Thymus (tissue), 11 donors: Measurements from ENCODE around the gene IPO4. TPM values are rescaled to one million over a fixed set of nuclear protein-coding genes. Genes with fewer than 3 reads are reported as not detected.

Source experiments
- DNase-seq, 9 donors: peaks; one replicate each; pipeline ENCODE4 v3.0.0-alpha.2; 2013; ENCODE audit warnings: low spot score in 9 of 9, low read depth in 6 of 9, missing footprints in 1 of 9
- H3K27ac ChIP-seq, 2 donors: one replicate each; pipeline ENCODE4 v1.5.1; 2013; ENCODE audit warnings: control low read depth in 1 of 2, low read depth in 1 of 2, low read length in 1 of 2, mild to moderate bottlenecking in 1 of 2, moderate library complexity in 1 of 2
- H3K27me3 ChIP-seq, 2 donors: one replicate each; pipeline ENCODE4 v1.5.1; 2013; ENCODE audit warnings: low read length in 1 of 2; ENCODE audit not compliant: control insufficient read depth in 2 of 2, insufficient read depth in 1 of 2
- H3K36me3 ChIP-seq, 2 donors: one replicate each; pipeline ENCODE4 v1.5.1; 2013; ENCODE audit warnings: low read length in 1 of 2, mild to moderate bottlenecking in 1 of 2, moderate library complexity in 1 of 2; ENCODE audit not compliant: control insufficient read depth in 2 of 2, insufficient read depth in 2 of 2
- H3K4me1 ChIP-seq, 2 donors: one replicate each; pipeline ENCODE4 v1.5.1; 2013; ENCODE audit warnings: low read length in 2 of 2; ENCODE audit not compliant: control insufficient read depth in 2 of 2, insufficient read depth in 2 of 2
- H3K4me3 ChIP-seq, 2 donors: one replicate each; pipeline ENCODE4 v1.5.1; 2013; ENCODE audit warnings: low read length in 2 of 2, control low read depth in 1 of 2, mild to moderate bottlenecking in 1 of 2
- H3K9me3 ChIP-seq, 2 donors: one replicate each; pipeline ENCODE4 v1.5.1; 2013; ENCODE audit warnings: low read length in 1 of 2, mild to moderate bottlenecking in 1 of 2; ENCODE audit not compliant: control insufficient read depth in 2 of 2, insufficient read depth in 1 of 2
- WGBS: extraction: QIAGEN DNeasy Blood & Tissue Kit; methylation state at CpG from one replicate; pipeline ENCODE4 v1.1.7; 2013; 5-methylcytosine and 5-hydroxymethylcytosine counted together
- polyA plus RNA-seq: library from polyadenylated mRNA; stranded (reverse); fragments of 200-250 nt; gene quantifications from one replicate; pipeline ENCODE4 v1.2.3, GENCODE V29; 2013
- total RNA-seq: library from RNA; stranded (reverse); fragments of 120-200 nt; gene quantifications from one replicate; pipeline ENCODE4 v1.2.4, GENCODE V29; 2013
- donor health status: healthy.

Gene IPO4
- total and polyA plus RNA-seq, 2 donors = 12.1 to 19.3 TPM

- Histone ChIP-seq H3K36me3 (peaks cover 14 to 27% of the 10 kb centered on the region in 2 donors), H3K9me3 (no peaks in the 10 kb centered on the region), H3K27ac (peak overlapping the region; percentile 94 to 98), H3K4me1 (peaks cover 17 to 25% of the 10 kb centered on the region in 2 donors), H3K27me3 (no peaks in the 10 kb centered on the region), H3K4me3 (peak overlapping the region; percentile 94 to 98)
- peak in 3 of 9 donors; percentile 14 to 46 (median 28) for DNase-seq
- WGBS = 38% methylated on average over 33 of the region's 33 CpGs
Measured at GRCh38 chr14:24196071-24197055, 7.7 kb upstream of the IPO4 start.

- H3K27ac ChIP-seq = peak within 1 kb of the TSS; percentile 94 to 98
- H3K4me1 ChIP-seq = peaks cover 17 to 25% of the 10 kb centered on the region in 2 donors
- no peaks in the 10 kb centered on the region for H3K27me3 ChIP-seq
- H3K4me3 ChIP-seq = peak within 1 kb of the TSS; percentile 94 to 98
- WGBS = under 1% methylated on average over 89 of the region's 89 CpGs
- DNase-seq = peak; percentile 67 to 95 (median 83)
- H3K36me3 ChIP-seq = peaks cover 14 to 30% of the 10 kb centered on the region in 2 donors
- H3K9me3 ChIP-seq = no peaks in the 10 kb centered on the region
Measured at GRCh38 chr14:24195186-24196070, 6.8 kb upstream of the IPO4 start, which contains the start of gene TM9SF1. Gene TM9SF1, minus strand, starts transcription at chr14:24195441. Its CDS starts 422 bp downstream, at chr14:24195019.

GRCh38 chr14:24194873-24195185, 6.2 kb upstream of the IPO4 start:
- Histone ChIP-seq H3K9me3 (no peaks in the 10 kb centered on the region), H3K4me3 (peak overlapping the region; percentile 94 to 98), H3K27ac (peak overlapping the region; percentile 94 to 98), H3K27me3 (no peaks in the 10 kb centered on the region), H3K4me1 (peaks cover 17 to 25% of the 10 kb centered on the region in 2 donors), H3K36me3 (peaks cover 14 to 34% of the 10 kb centered on the region in 2 donors)
- 68% methylated on average over 8 of the region's 8 CpGs for WGBS
- DNase-seq = no peak

GRCh38 chr14:24194186-24194872, 5.7 kb upstream of the IPO4 start:
- H3K27ac ChIP-seq = peak overlapping the region in 1 of 2 donors; percentile 94
- H3K36me3 ChIP-seq = peaks cover 14 to 36% of the 10 kb centered on the region in 2 donors
- peak overlapping the region; percentile 94 to 98 for H3K4me3 ChIP-seq
- H3K4me1 ChIP-seq = peaks cover 17 to 27% of the 10 kb centered on the region in 2 donors
- H3K27me3 ChIP-seq = no peaks in the 10 kb centered on the region
- no peak for DNase-seq
- H3K9me3 ChIP-seq = no peaks in the 10 kb centered on the region
- 95% methylated on average over 7 of the region's 7 CpGs for WGBS

GRCh38 chr14:24192933-24193332, 4.3 kb upstream of the IPO4 start:
- H3K36me3 ChIP-seq = peaks cover 14 to 33% of the 10 kb centered on the region in 2 donors
- H3K9me3 ChIP-seq = no peaks in the 10 kb centered on the region
- WGBS = 93% methylated on average over 15 of the region's 15 CpGs
- no peak for DNase-seq
- peaks cover 21 to 40% of the 10 kb centered on the region in 2 donors for H3K4me1 ChIP-seq
- no peaks in the 10 kb centered on the region for H3K27me3 ChIP-seq
- H3K4me3 ChIP-seq = no peak overlapping the region
- no peak overlapping the region for H3K27ac ChIP-seq

- no peaks in the 10 kb centered on the region for H3K27me3 ChIP-seq
- H3K4me3 ChIP-seq = no peak overlapping the region
- H3K36me3 ChIP-seq = peaks cover 20 to 48% of the 10 kb centered on the region in 2 donors
- H3K4me1 ChIP-seq = peaks cover 20 to 32% of the 10 kb centered on the region in 2 donors
- H3K27ac ChIP-seq = no peak overlapping the region
- DNase-seq = no peak
- WGBS = 97% methylated on average over 10 of the region's 10 CpGs
- H3K9me3 ChIP-seq = no peaks in the 10 kb centered on the region
Measured at GRCh38 chr14:24190416-24190815, 1.8 kb upstream of the IPO4 start.

- DNase-seq = no peak
- Histone ChIP-seq H3K4me1 (peaks cover 16 to 25% of the 10 kb centered on the region in 2 donors), H3K27ac (no peak overlapping the region), H3K4me3 (no peak overlapping the region), H3K9me3 (no peaks in the 10 kb centered on the region), H3K36me3 (peaks cover 30 to 52% of the 10 kb centered on the region in 2 donors), H3K27me3 (no peaks in the 10 kb centered on the region)
- WGBS = 97% methylated on average over 9 of the region's 9 CpGs
Measured at GRCh38 chr14:24189460-24189859, 844 bp upstream of the IPO4 start.

- H3K27me3 ChIP-seq = no peaks in the 10 kb centered on the region
- no peak for DNase-seq
- H3K36me3 ChIP-seq = peaks cover 34 to 56% of the 10 kb centered on the region in 2 donors
- H3K4me1 ChIP-seq = peaks cover 11 to 24% of the 10 kb centered on the region in 2 donors
- 3% methylated on average over 3 of the region's 3 CpGs for WGBS
- peak overlapping the region in 1 of 2 donors; percentile 59 for H3K27ac ChIP-seq
- peak overlapping the region in 1 of 2 donors; percentile 60 for H3K4me3 ChIP-seq
- H3K9me3 ChIP-seq = no peaks in the 10 kb centered on the region
Measured at GRCh38 chr14:24189059-24189375, 401 bp upstream of the IPO4 start.
